NCI-H2227 (cell line): ENCODE data around the gene STK24.
A peak's percentile ranks its signal among the peaks of the same experiment; 100 is the strongest.

Experiments
- DNase-seq: peaks from one replicate; lab custom pipeline; 2025; ENCODE audit not compliant: unreplicated experiment; lab: John Stamatoyannopoulos, UW

STK24 gene

DNA sequence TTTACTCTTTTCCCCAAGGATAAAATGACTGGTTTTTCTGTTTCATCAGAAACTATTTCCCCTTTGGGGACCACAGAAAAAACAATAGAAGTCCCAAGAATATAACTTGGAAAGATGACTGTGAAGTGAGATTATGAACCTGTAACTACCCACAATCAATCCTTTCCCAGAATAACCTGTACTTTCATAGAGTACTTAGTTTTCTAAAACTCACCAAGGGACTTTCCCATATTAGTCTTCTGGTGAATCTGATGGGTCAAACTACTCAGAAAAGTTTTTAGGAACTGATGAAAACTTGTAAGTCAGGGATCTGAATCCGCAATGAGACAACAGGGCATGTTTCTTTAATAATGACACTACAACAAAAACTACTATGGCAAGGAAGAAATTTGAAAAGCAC is 62.6 kb downstream of the STK24 start:
- DNase-seq, result no peak

DNA sequence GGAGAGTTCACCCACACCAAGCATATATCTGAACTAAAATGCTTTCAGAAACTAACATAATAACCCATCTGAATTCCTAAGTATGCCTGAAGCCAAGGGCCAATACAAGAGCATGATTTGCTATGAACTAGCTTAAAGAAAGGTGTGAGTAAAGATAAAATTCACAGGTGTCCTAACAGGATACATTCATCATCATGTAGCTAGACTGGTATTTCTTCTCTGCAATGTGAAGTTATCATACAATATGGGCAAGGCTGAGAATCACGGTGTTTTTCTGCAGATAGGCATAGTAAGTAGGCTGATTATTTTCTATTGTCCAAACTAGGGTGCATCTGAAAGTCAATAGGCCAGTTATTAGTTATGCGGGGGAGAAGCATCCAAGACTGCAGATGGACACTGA is 63.1 kb downstream of the STK24 start:
- no peak for DNase-seq

DNA sequence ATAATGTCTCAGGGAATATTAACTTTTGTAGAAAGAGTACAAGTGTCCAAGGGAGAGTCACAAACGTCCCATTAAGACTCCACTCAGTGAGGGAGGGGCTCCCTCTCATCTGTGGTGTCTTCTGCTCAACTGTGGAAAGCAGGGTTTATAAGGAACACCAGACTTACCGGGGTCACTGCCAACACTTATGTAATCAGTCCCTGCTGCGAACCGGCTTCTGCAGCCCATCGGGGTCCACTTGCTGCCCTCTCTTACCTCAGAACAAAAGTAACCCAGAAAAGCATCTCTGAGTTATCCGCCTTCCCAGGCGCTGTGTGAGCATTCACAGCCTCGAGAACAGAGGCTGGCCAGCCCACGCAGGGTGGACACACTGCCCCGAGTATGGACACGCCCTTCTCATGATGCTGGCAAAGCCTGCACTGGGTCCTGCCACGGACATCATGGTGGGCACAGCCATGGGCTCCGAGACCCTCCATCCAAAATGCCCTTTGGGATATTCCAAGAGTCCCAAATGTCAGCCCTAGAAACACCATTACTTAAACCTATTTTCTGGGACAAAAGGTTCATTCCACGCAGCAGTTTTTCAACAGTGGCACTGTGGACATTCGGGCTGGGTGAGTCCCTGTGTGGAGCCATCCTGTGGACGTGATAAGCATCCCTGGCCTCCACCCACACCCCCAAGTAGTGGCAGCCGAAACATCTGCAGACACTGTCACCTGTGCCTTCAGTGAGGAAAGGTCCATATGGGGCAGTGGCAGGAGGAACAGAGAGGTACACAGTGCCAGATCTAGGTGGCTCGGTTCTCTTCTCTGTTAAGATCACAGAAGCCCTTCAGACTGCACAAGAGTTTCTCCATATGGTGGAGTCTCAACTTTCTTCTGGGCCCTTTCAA is 63.9 kb downstream of the STK24 start:
- no peak for DNase-seq

DNA sequence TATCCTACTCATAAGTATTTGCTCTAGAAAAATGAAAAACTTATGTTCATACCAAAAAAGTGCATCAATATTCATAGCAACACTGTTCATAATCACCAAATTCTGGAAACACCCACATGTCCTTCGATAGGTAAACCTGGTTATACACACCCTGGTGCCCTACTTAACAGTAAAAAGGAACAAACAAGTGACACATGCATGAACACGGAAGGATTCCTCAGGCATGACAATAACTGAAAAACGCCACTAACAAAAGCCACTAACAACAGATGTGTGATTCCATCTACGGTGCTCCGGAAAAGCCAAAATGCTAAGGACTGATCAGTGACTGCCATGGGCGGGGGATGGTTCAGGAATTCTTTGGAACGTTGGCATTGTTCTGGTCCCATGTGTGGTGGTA is 65.5 kb downstream of the STK24 start:
- DNase-seq, result no peak

DNA sequence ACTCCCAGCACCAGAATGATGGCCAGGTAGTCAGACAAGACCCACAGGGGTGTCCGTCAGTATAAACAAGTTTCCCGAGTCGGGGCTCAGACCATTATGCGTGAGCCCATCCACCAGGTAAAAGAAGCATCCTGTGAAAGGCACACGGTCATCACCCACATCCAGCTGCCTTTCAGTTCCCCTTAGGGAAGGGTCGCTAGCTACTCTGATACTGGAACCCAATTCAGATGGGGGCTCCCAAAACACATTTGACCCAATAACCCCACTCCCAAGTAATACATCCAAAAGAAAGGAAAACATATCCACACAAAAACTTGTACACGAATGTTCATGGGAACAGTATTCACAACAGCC is 66.8 kb downstream of the STK24 start:
- no peak for DNase-seq

DNA sequence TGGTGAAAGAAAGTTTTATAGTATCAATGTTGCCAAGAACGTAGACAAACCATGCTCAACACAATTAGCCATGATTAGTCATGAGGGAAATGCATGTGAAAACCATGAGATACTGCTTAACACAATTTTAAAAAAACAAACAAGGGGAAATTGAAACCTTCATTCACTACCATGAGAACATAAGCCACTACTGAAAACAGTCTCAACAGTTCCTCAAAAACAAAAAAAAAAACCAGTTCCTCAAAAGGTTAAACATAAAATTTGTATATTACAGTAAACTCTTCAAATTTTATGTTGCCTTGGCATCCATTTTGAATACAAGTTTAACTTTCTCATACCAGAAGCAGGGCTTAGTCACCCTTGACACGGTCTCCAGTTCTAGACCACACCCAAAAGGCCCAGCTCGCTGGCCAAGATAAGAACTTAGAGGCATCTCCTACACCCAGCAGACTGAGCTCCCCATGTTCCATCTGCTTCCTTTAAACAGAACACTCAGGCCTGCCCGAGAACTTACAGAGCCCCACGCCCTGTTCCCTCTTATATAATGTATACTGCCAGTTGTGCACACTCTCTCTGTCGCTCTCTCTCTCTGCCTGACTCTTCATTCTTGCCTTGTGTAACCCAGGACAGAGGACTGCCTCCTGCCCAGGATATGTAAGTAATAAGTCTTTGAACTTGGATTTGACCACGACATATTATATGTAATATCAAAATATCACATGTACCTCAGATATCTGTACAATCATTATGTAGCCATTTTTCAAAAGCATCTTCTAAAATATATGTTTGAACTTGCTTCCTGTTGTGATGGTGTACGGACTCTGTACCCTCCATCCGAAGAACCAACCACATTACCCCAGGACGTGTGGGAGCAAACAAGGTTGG is 67.4 kb downstream of the STK24 start:
- DNase-seq, result no peak

DNA sequence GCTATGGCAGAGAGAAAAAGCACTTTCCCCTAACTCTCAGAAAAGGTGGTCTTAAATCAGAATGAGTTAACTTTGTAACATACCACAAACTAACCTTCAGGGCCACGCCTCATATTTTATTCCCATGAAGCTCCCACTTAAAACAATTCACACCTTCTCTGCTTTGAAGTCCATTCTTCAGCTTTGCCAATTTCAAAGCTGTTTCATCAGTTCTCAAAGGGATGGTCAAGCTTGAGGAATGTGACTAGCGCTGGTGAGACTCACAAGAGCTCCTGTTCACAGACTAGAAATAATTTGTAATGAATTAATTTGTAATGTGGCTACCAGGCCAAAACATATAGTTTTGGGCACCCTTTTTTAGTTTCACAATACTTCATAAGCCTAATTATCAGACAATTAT is 68.2 kb downstream of the STK24 start:
- no peak for DNase-seq

DNA sequence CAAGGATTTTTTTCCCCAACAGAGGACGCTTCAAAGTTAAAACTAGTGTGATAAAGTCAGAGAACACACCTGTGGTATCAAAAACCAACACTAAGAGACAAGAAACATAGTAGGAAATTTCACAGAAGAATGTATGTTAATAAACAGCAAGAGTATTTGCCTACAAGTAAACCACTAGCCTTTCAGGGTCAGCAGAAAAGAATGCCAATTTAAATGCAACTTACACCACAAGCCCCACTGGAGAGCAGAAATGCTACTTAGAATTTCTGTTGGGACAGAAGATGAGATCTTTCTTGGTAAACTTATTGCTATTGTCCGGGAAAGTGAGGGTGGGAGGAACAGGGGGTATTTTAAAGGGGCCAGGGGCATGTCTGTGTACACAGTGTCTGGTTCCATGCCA is 68.6 kb downstream of the STK24 start:
- DNase-seq, result no peak

DNA sequence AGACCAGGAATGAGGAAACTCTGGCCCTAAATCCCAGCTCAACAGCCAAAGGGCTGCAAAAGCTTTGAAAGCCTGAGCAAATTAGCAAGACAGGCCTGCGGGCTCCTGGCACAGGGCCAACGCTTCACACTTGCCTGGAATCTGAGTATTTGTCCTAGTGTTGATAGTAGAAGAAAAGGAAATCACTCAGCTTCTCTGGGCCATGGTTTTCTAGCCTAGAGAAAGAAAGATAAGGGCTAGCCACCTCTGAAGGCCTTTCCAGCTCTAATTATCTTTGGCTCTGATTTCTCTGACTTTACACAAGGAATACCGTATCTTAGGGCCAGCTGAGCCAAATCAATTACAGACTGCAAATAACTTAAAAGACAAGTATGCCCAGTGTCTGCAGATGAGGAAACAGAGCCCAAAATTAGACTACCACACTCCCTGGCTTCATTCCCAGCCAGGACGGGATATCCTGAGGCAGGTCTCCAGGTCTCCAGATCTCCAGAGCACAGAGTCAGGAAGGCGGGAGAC is 69.6 kb downstream of the STK24 start:
- peak; percentile 70 for DNase-seq

DNA sequence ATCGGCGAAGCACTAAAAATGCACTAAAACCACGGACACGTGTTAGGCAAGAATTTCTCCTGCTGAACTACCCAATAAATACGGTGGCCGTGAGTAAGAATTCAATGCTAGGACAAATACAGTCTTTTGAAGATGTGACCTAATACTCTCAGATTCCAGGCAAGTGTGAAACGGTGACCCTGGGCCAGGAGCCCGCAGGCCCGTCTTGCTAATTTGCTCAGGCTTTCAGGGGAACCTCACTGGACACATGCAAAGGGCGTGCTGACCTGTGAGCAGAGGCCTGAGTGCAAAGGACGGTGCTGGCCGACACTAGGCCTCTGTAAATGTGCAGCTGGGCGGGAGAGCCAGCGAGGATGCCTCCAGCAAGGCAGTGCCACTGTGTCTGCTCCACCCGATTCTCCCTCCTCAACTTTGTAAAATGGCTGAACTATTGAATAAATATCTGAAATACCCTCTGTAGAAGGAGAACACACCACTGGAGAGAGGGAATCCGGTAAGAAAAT is 70.1 kb downstream of the STK24 start:
- no peak for DNase-seq

DNA sequence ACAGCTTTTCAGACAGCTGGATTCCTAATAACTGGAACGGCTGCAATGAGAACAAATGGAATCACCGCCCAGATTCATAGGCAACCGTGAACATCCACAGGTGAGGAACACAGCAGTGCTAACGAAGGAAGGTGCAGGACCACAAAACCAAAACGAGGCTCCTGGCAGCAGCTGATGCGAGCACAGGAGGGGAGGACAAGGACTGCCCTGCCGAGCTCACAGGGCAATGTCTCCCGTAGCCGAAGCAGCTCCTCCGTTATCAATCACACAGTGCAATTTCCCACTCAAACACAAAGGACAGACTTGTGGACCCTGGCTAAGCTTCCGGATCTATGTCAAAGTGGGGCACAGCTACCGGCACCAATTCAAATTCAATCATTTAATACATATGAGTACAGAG is 70.6 kb downstream of the STK24 start:
- peak; percentile 6 for DNase-seq

DNA sequence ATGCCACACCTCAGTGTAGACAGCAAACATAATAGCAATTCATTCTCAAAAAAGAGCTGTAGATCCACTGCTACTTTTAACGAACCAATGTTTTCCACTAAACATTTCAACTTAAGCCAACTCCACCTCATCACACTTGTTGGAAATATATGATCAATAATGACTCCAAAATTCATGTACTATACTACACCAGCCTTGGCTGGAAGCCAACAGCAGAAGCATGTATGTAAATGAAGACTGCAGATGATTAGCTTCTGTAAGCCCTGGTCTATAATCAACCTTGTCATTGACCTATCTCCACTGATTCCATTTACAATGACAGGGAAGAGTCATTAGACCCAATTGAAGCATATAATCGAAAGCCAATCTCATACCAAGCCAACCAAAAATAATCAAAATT is 71.7 kb downstream of the STK24 start:
- DNase-seq, result no peak

DNA sequence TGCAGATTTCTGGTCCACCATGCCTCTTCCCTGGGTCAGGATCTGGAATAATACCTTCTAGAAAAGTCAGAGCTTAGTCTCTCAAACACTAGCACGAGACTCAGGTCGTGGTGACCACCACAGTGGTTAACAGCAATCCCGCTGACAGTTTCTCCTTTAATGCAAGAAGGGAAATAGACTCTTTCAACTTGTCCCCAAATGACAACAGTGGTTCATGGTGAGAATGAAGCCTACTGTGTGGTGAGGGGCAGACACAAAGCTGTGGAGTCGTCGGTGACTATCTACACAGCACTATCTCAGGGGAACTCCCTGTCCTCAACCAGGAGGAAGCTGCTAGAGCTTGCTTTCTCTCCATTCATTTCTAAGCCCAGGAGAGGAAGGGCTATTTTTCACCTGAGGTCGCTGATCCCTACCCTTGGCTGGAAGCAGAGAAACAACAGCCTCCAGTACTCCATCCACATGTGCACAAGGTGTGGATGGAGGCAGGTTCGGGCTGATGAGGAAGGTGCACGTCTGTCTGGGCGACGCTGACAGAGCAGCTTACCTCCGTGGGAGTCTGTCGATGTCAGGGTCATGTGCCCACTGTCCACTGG is 72.4 kb downstream of the STK24 start:
- no peak for DNase-seq

DNA sequence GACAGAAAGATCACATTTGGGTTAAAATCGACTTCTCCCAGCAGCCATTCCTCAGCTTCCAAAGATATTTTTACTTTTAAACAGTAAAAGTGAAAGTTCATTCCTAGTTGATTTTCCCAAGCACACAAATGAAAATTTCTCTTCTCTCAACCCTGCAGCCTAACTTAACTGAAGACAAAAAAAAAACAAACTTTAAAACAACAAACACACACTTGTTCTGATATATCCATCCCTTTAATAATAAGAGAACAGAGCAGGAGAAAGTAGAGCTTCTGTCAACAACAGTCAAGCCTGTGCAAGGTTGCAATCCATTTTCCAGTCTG is 72.9 kb downstream of the STK24 start:
- DNase-seq, result no peak

DNA sequence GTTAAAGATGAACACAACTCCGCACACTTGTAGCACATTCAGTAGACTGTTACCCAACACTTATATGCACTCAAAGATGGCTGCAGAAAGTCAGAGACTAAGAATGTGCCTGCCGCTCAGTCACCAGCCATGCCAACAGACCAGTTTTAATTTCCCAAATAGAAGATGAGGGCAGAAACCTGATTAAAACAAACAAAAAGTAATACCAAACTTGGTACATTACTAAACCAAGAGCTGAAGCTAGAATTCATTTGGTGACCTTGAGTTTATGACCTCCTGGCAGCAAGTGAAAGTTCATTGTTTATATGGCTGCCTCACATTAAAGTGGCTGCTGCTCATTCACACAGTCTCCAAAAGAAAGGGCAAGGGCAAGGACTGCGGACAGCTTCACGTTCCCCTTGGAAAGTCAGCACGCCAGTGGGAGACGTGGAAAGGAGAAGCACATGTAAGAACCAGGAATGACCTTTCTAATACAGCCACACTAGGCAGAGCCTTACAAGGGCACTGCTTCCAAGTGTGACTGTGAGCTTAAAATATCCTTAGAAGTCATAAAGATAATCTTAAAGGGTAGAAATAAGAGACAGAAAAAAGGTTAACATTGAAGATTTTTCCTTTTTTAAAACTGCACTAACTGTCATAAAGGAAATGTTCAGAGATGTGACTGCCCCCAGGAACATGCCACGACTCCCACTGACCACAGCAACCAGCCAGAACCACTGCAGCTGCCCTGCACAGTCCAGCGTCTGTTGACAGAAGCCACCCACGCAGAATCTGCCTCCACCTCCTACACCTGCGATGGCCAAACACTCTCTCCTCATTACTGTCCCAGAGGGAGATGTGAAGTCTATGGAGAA is 73.5 kb downstream of the STK24 start:
- DNase-seq, result no peak

DNA sequence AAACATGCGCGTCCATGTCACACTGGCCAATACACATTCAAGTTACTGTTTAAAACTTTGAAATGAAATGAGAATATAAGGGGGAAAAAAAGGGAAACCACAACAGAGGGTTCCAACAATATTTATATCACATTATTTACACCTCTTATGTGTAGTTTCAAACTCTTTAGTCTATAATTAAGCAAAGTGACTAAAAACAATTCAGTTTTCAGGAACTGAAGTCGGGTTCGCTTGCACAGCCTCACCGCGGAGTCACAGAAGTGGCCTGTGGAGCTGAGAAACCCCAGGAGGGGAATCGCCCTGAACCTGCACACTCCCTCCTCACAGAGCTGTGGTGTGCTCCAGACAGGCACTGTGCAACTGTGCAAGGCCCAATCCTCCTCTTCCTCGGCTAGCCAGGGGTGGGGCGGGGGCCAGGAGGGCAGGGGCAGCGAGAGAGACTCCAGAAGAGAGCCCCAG is 75.9 kb downstream of the STK24 start:
- no peak for DNase-seq

DNA sequence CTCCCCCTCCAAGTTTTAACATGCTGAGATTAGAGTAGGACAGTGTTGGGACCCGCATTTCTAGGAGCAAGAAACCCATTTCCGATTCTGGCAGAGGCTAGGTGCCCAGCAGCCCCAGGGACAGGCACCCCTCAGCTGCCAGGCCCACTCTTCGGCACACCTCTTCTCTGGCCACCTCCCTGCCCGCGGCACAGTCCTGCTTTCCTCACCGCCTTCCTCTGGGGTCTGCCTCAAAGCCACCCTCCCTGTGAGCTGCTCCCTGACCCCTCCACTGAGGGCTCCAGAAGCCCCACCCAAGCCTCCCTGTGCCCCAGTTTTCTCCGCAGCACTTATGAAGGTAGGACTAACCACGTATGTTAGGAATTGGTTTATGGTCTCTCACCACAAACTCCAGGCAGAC is 79.9 kb downstream of the STK24 start:
- DNase-seq, result no peak

DNA sequence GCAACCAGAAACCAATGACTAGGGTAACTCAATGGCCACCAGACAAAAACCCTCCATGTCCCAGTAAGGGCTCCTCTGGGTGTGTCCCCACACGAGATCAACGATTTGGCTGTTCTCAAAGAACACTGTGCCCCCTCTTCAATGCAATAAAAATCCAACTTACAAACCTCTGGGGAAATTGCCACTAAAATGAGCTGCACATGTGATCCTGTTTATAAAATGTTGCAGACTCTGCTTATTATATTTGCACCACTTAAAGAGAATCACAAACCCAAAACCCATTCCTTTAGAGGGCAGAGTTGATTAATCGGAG is 80.5 kb downstream of the STK24 start:
- DNase-seq, result no peak

DNA sequence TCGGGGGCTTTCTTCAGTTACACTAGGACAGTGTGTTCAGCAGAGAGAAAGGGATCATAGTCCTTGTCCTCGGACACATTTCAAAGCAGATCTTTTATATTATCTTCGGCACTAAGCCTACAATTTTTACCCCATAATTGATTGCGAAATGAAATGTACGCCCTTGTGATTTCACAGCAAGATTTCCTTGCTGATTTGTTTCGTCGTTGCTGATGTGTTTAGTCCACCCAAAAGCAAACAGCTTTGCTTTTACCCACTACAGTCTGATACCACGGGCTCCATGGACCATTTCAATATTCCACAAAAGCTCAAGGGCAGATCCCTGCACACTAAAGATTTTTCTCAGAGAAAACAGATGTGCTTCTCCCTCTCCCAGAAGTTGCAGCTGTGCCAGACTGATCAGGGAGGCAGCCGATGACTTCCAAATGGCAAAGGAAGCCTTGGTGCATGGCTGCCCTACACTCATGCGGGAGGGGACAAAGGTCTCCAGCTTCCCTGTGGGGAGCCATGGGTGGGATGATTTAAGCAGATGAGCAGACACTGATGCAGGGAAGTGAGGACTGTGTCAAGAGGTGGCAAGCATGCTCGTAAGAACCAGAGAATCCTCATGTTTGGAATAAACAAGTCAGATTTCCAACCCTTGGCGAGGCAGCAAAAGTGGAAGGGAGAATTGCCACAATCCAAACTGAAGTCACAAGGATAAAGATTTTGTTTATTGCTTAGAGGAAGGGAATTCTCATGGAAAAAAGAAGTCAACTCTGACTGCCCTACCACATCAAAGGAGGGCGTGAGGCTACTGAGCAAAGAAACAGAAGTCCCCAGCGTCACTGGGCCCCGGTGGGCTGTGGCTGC is 81.1 kb downstream of the STK24 start:
- peak; percentile 9 for DNase-seq

DNA sequence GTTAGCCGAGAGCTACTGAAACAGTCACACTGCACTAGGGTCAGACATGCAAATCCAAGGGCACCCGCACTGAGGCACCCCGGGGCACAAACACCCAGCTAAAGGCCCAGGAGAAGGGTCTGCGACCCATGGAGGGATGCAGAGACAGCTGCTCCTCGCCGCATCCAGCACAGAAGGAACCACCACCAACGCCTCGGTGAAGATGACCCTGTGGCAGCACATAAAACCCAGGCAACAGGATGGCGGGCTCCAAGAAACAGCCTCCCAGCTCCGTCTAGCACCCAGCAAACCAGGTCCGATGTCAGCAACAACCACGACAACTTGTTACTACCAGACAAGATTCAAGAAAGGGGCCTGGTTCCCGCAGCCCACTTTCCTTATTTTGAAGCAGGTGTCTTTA is 82.1 kb downstream of the STK24 start:
- no peak for DNase-seq
